HG02981 (cell line): Measurements from ENCODE around the gene GLRX5.
A peak's percentile ranks its signal among the peaks of the same experiment; 100 is the strongest.
"Not testable (repeated sequence)": the region's sequence is repeated elsewhere in the genome, so short reads cannot be mapped to it uniquely, and the experiment has no call there.

Experiments
- ATAC-seq: cut with Tn5 transposase; IDR thresholded peaks from one replicate; pipeline ENCODE4 v1.9.1; 2021; ENCODE audit warnings: mild to moderate bottlenecking, moderate library complexity; ENCODE audit not compliant: unreplicated experiment

GLRX5 gene

GRCh38 chr14:95498622-95499353 lies 36.1 kb upstream of the GLRX5 start:
- ATAC-seq: no peak

- ATAC-seq: no peak
Observed at GRCh38 chr14:95499354-95499750, 35.5 kb upstream of the GLRX5 start.

- ATAC-seq: no peak
Observed at GRCh38 chr14:95500201-95500681, 34.6 kb upstream of the GLRX5 start.

- ATAC-seq: no peak
Observed at GRCh38 chr14:95500772-95501401, 34.0 kb upstream of the GLRX5 start.

GRCh38 chr14:95502381-95502950 lies 32.4 kb upstream of the GLRX5 start:
- no peak for ATAC-seq

GRCh38 chr14:95503365-95504134 lies 31.3 kb upstream of the GLRX5 start:
- peak; percentile 49 for ATAC-seq

GRCh38 chr14:95504135-95505029 lies 30.5 kb upstream of the GLRX5 start:
- peak; percentile 37 for ATAC-seq

- no peak for ATAC-seq
Observed at GRCh38 chr14:95505030-95505589, 29.7 kb upstream of the GLRX5 start.

GRCh38 chr14:95507174-95507573 lies 27.7 kb upstream of the GLRX5 start:
- no peak for ATAC-seq

GRCh38 chr14:95507701-95508103 lies 27.1 kb upstream of the GLRX5 start:
- ATAC-seq: no peak

- no peak for ATAC-seq
Observed at GRCh38 chr14:95508377-95508776, 26.5 kb upstream of the GLRX5 start.

GRCh38 chr14:95509495-95509894 lies 25.4 kb upstream of the GLRX5 start:
- no peak for ATAC-seq

- not testable (repeated sequence) for ATAC-seq
Observed at GRCh38 chr14:95510344-95510743, 24.5 kb upstream of the GLRX5 start.

- ATAC-seq: no peak
Observed at GRCh38 chr14:95510804-95511203, 24.0 kb upstream of the GLRX5 start.

GRCh38 chr14:95511687-95512086 lies 23.2 kb upstream of the GLRX5 start:
- ATAC-seq: no peak

- ATAC-seq: no peak
Observed at GRCh38 chr14:95513291-95513690, 21.6 kb upstream of the GLRX5 start.

GRCh38 chr14:95514131-95515079 lies 20.4 kb upstream of the GLRX5 start:
- ATAC-seq: no peak

- ATAC-seq: no peak
Observed at GRCh38 chr14:95515080-95515489, 19.8 kb upstream of the GLRX5 start.
